H1 (cell line): ENCODE measurements around the gene LIAS. TPM values are rescaled to one million over a fixed set of nuclear protein-coding genes. Genes with fewer than 3 reads are reported as not detected.
A peak's percentile ranks its signal among the peaks of the same experiment; 100 is the strongest.

Source experiments
- CHD7 ChIP-seq: fragments of 300-600 bp; sonication (generic); IDR thresholded peaks from 2 replicates; pipeline ENCODE4 v1.7.1; 2012; ENCODE audit warnings: low read length, moderate library complexity, mild to moderate bottlenecking, inconsistent platforms; ENCODE audit not compliant: insufficient replicate concordance
- CTCF ChIP-seq, 3 experiments: IDR thresholded peaks; 1 replicate in 2 of 3; 2 replicates in 1 of 3; pipeline versions ENCODE4 v1.5.1 to v1.6.1; 2011; ENCODE audit warnings: low read length in 3 of 3, mild to moderate bottlenecking in 3 of 3, inconsistent platforms in 2 of 3, low read depth in 1 of 3, moderate library complexity in 1 of 3; ENCODE audit not compliant: insufficient read depth in 1 of 3; ENCODE audit errors: control extremely low read depth in 1 of 3
- MAX ChIP-seq: IDR thresholded peaks from 2 replicates; pipeline ENCODE4 v1.6.1; 2012; ENCODE audit warnings: inconsistent platforms
- SIN3A ChIP-seq, 2 experiments: IDR thresholded peaks in 1 of 2; conservative IDR thresholded peaks in 1 of 2; 2 replicates each; pipeline ENCODE4 v1.6.1; 2011 to 2012; ENCODE audit warnings: low read length in 2 of 2, improper control_type of control experiment in 1 of 2, low read depth in 1 of 2, mild to moderate bottlenecking in 1 of 2
- TCF12 ChIP-seq: IDR thresholded peaks from 2 replicates; pipeline ENCODE4 v1.6.1; 2011; ENCODE audit warnings: low read depth, mild to moderate bottlenecking, low read length
- YY1 ChIP-seq: IDR thresholded peaks from 2 replicates; pipeline ENCODE4 v1.6.1; 2011; ENCODE audit warnings: low read depth, mild to moderate bottlenecking, low read length
- polyA plus RNA-seq, 7 experiments: library from polyadenylated mRNA; depleted of rRNA in 3 of 7; stranded (reverse) in 5 of 7; unstranded in 2 of 7; fragments of >200 nt in 5 of 7; fragments of 200-250 nt in 2 of 7; gene quantifications; 1 replicate in 5 of 7; 2 replicates in 1 of 7; 4 replicates in 1 of 7; pipeline versions ENCODE4 v1.2.1 to v1.2.3, GENCODE V29; 2011 to 2013; ENCODE audit warnings: missing spikeins in 2 of 7, mixed read lengths in 2 of 7
- total RNA-seq: library from RNA; stranded (reverse); fragmentation: NEBNext Ultra II Directional; extraction: Animal tissue kit (Norgen Biotek cat#: 25700); gene quantifications from 2 replicates; pipeline ENCODE4 v1.2.1, GENCODE V29; 2021

LIAS gene
- total and polyA plus RNA-seq, 2 of the 8 experiments (the other 6 are each of a cell fraction or from before 2014, with no cell fraction given), result 10.5 to 24.9 TPM

DNA sequence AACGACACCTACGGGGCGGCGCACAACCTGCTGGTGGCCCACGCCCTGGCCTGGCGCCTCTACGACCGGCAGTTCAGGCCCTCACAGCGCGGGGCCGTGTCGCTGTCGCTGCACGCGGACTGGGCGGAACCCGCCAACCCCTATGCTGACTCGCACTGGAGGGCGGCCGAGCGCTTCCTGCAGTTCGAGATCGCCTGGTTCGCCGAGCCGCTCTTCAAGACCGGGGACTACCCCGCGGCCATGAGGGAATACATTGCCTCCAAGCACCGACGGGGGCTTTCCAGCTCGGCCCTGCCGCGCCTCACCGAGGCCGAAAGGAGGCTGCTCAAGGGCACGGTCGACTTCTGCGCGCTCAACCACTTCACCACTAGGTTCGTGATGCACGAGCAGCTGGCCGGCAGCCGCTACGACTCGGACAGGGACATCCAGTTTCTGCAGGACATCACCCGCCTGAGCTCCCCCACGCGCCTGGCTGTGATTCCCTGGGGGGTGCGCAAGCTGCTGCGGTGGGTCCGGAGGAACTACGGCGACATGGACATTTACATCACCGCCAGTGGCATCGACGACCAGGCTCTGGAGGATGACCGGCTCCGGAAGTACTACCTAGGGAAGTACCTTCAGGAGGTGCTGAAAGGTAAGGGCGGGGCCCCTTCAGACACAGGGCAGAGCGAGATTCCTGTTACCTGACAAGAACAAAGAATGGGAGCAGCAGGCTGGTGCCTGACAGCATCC, 11.8 kb upstream of the LIAS start (continued):
- TF ChIP-seq CHD7 (no peak), CTCF (IDR thresholded peaks at IDR 0.05; ENCODE audit: control extremely low read depth in 1 of 3, insufficient read depth in 1 of 3, low read depth in 1 of 3, low read length in 3 of 3) (peak; percentile 38 to 53 (median 52)), MAX (peak; percentile 88), YY1 (peak; percentile 45; the same call in 1 of the 2 replicates), SIN3A (conservative IDR thresholded peaks at IDR 0.05 in 1 of 2, IDR thresholded peaks at IDR 0.05 in 1 of 2; ENCODE audit: low read depth in 1 of 2, low read length in 2 of 2) (peak; percentile 79 to 81; a peak in 3 of 4 replicates), TCF12 (no peak)
